Neural progenitor cell (in vitro differentiated cells): Measurements from ENCODE around the gene PTPRJ.

ENCODE experiments used
- CTCF ChIP-seq: fragments of 200-600 bp; sonication (generic); IDR thresholded peaks from 2 replicates; pipeline ENCODE4 v1.5.1; 2017; ENCODE audit warnings: antibody characterized with exemption, mild to moderate bottlenecking
- EZH2 ChIP-seq: fragments of 200-600 bp; sonication (generic); IDR thresholded peaks from 2 replicates; pipeline ENCODE4 v1.6.1; 2017; ENCODE audit warnings: antibody characterized with exemption, mild to moderate bottlenecking, moderate library complexity
- EZH2phosphoT487 ChIP-seq: fragments of 200-600 bp; sonication (generic); IDR thresholded peaks from 2 replicates; pipeline ENCODE4 v1.6.1; 2017; ENCODE audit warnings: antibody characterized with exemption

DNA sequence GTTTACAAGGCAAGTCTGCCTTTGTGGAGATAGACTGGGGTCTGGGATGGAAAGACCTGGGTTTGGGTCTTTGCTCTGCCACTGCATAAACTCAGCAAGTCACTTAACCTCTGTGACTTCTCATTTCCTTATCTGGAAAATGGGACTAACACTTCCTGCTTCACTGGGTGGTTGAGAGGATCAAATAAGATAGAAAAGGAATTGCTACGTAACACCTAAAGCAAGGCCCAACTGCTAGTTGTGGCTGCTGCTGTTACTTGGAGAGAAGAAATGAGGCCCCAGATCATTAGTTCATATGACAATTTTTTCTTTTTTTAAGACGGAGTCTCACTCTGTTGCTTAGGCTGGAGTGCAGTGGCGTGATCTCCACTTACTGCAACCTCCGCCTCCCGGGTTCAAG lies 5.9 kb downstream of the PTPRJ start:
- TF ChIP-seq CTCF (no peak), EZH2 (no peak), EZH2phosphoT487 (no peak)
